ENCODE results near the gene IQSEC1.

- no peak for TF ChIP-seq POLR2A (IDR thresholded peaks at IDR 0.05)
- no peak for TF ChIP-seq CTCF (IDR thresholded peaks at IDR 0.05)
Observed at GRCh38 chr3:12921736-12922135, 151.5 kb downstream of the IQSEC1 start.

Data from breast epithelium (tissue), 3 donors.